ENCODE results near the gene QKI. TPM values are rescaled to one million over a fixed set of nuclear protein-coding genes. Genes with fewer than 3 reads are reported as not detected.

Gene QKI
- total RNA-seq, 2 donors from 2014 or later = 127 to 192 TPM

GRCh38 chr6:163392533-163392932 lies 22.0 kb upstream of the QKI start:
- no peak for ATAC-seq (ENCODE audit: insufficient number of reproducible peaks, low FRiP score, low read depth)
- no peak overlapping the region for H3K27ac ChIP-seq
- no peaks in the 10 kb centered on the region for H3K36me3 ChIP-seq
- no peak overlapping the region for H3K4me3 ChIP-seq
- peaks cover 4 to 5% of the 10 kb centered on the region in 2 donors for H3K4me1 ChIP-seq (ENCODE audit: control insufficient read depth in 1 of 2, low read depth in 2 of 2)
- no peak for TF ChIP-seq CTCF (IDR thresholded peaks at IDR 0.05)
- no peaks in the 10 kb centered on the region for H3K9me3 ChIP-seq
- no peak for DNase-seq (ENCODE audit: low spot score)
- H3K27me3 ChIP-seq (replicated peaks; ENCODE audit: insufficient read depth) = no peaks in the 10 kb centered on the region

- Histone ChIP-seq H3K27me3 (replicated peaks; ENCODE audit: insufficient read depth) (no peaks in the 10 kb centered on the region), H3K4me1 (ENCODE audit: control insufficient read depth in 1 of 2, low read depth in 2 of 2) (peaks cover 4 to 6% of the 10 kb centered on the region in 2 donors), H3K4me3 (no peak overlapping the region), H3K9me3 (no peaks in the 10 kb centered on the region), H3K36me3 (no peaks in the 10 kb centered on the region), H3K27ac (no peak overlapping the region)
- no peak for TF ChIP-seq CTCF (IDR thresholded peaks at IDR 0.05)
- DNase-seq (ENCODE audit: low spot score) (no peak), ATAC-seq (ENCODE audit: insufficient number of reproducible peaks, low FRiP score, low read depth) (no peak)
These were observed 20.6 kb upstream of the QKI start for GRCh38 chr6:163393923-163394322.

GRCh38 chr6:163394659-163395058 lies 19.9 kb upstream of the QKI start:
- peaks cover 4 to 6% of the 10 kb centered on the region in 2 donors for H3K4me1 ChIP-seq (ENCODE audit: control insufficient read depth in 1 of 2, low read depth in 2 of 2)
- no peak for TF ChIP-seq CTCF (IDR thresholded peaks at IDR 0.05)
- H3K9me3 ChIP-seq = no peaks in the 10 kb centered on the region

GRCh38 chr6:163395122-163395830 lies 19.2 kb upstream of the QKI start:
- H3K9me3 ChIP-seq = no peaks in the 10 kb centered on the region
- no peaks in the 10 kb centered on the region for H3K27me3 ChIP-seq (replicated peaks; ENCODE audit: insufficient read depth)
- H3K27ac ChIP-seq = no peak overlapping the region
- H3K4me1 ChIP-seq (ENCODE audit: control insufficient read depth in 1 of 2, low read depth in 2 of 2) = peaks cover 4 to 6% of the 10 kb centered on the region in 2 donors
- TF ChIP-seq CTCF (IDR thresholded peaks at IDR 0.05) = no peak
- H3K4me3 ChIP-seq = no peak overlapping the region
- ATAC-seq (ENCODE audit: insufficient number of reproducible peaks, low FRiP score, low read depth) (no peak), DNase-seq (ENCODE audit: low spot score) (no peak)
- no peaks in the 10 kb centered on the region for H3K36me3 ChIP-seq

More at GRCh38 chr6:163394659-163395058, 19.9 kb upstream of the QKI start:
- H3K27me3 ChIP-seq (replicated peaks; ENCODE audit: insufficient read depth) = no peaks in the 10 kb centered on the region
- DNase-seq (ENCODE audit: low spot score) (no peak), ATAC-seq (ENCODE audit: insufficient number of reproducible peaks, low FRiP score, low read depth) (no peak)
- H3K36me3 ChIP-seq = no peaks in the 10 kb centered on the region
- no peak overlapping the region for H3K27ac ChIP-seq
- H3K4me3 ChIP-seq = no peak overlapping the region

- no peak for DNase-seq (ENCODE audit: low spot score)
- no peak for ATAC-seq (ENCODE audit: insufficient number of reproducible peaks, low FRiP score, low read depth)
These were observed 18.7 kb upstream of the QKI start for GRCh38 chr6:163395831-163396185.

More at GRCh38 chr6:163395831-163396185, 18.7 kb upstream of the QKI start:
- Histone ChIP-seq H3K4me3 (no peak overlapping the region), H3K27me3 (replicated peaks; ENCODE audit: insufficient read depth) (no peaks in the 10 kb centered on the region), H3K36me3 (no peaks in the 10 kb centered on the region), H3K9me3 (no peaks in the 10 kb centered on the region), H3K27ac (no peak overlapping the region), H3K4me1 (ENCODE audit: control insufficient read depth in 1 of 2, low read depth in 2 of 2) (peaks cover 4 to 6% of the 10 kb centered on the region in 2 donors)
- no peak for TF ChIP-seq CTCF (IDR thresholded peaks at IDR 0.05)

Measured in thoracic aorta (tissue), 2 donors.